Esophagus (tissue), 2 donors: ENCODE data around the gene TOX4. TPM values are rescaled to one million over a fixed set of nuclear protein-coding genes. Genes with fewer than 3 reads are reported as not detected.

Source experiments
- H3K27ac ChIP-seq, 2 donors: one replicate each; pipeline ENCODE4 v1.5.1; 2013; ENCODE audit warnings: low read depth in 2 of 2, mild to moderate bottlenecking in 2 of 2, inconsistent platforms in 1 of 2, low read length in 1 of 2, moderate library complexity in 1 of 2
- H3K27me3 ChIP-seq, 2 donors: one replicate each; pipeline ENCODE4 v1.6.1; 2013; ENCODE audit warnings: low read length in 2 of 2, control low read depth in 1 of 2, mild to moderate bottlenecking in 1 of 2; ENCODE audit not compliant: insufficient read depth in 2 of 2, control insufficient read depth in 1 of 2
- H3K36me3 ChIP-seq, 2 donors: one replicate each; pipeline ENCODE4 v1.6.1; 2013; ENCODE audit warnings: low read length in 1 of 2; ENCODE audit not compliant: control insufficient read depth in 2 of 2, insufficient read depth in 2 of 2
- H3K4me1 ChIP-seq, 2 donors: one replicate each; pipeline ENCODE4 v1.6.1; 2013; ENCODE audit warnings: low read length in 1 of 2; ENCODE audit not compliant: control insufficient read depth in 2 of 2, insufficient read depth in 2 of 2
- H3K4me3 ChIP-seq, 2 donors: one replicate each; pipeline ENCODE4 v1.5.1; 2013; ENCODE audit warnings: low read length in 2 of 2, mild to moderate bottlenecking in 2 of 2, low read depth in 1 of 2, moderate library complexity in 1 of 2
- H3K9me3 ChIP-seq, 2 donors: one replicate each; pipeline ENCODE4 v1.6.1; 2013; ENCODE audit warnings: mild to moderate bottlenecking in 2 of 2, low read depth in 1 of 2, low read length in 1 of 2, moderate library complexity in 1 of 2; ENCODE audit not compliant: control insufficient read depth in 2 of 2, insufficient read depth in 1 of 2
- WGBS, 2 donors: extraction: QIAGEN DNeasy Blood & Tissue Kit; methylation state at CpG; one replicate each; pipeline ENCODE4 v1.1.7; 2013; 5-methylcytosine and 5-hydroxymethylcytosine counted together
- polyA plus RNA-seq, 2 donors: library from polyadenylated mRNA; stranded (reverse); fragments of 200-250 nt; gene quantifications; one replicate each; pipeline ENCODE4 v1.2.3, GENCODE V29; 2013
- donor health status: healthy with polysubstance abuse.
- donor health status: Bipolar disorder and iron deficiency.

The TOX4 gene
- polyA plus RNA-seq, 2 donors, result 16.6 to 36.0 TPM

DNA sequence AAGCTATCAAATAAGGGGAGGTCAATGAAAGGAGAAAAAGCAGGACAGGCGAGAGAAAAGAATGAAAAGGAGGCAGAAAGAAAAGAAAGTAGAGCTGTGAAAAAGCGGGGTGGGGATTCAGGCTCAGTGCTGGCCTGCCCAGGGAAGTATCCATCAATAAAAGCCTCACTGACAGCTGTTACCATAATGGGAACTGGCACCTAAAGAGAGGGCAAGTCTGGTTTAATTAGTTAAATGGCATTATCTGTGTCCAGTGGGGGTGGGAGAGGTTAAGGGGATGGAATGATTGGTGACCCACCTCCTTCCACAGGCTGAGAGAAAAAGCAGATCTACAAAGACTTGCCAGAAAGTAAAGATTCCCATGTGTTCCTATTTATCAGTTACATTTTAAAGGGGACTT, 41.7 kb downstream of the TOX4 start:
- Histone ChIP-seq H3K4me1 (no peaks in the 10 kb centered on the region), H3K36me3 (no peaks in the 10 kb centered on the region), H3K9me3 (no peaks in the 10 kb centered on the region), H3K27me3 (no peaks in the 10 kb centered on the region), H3K4me3 (no peak overlapping the region), H3K27ac (no peak overlapping the region)
- WGBS, 2 donors, result 81 to 86% methylated on average over 2 of the region's 2 CpGs

DNA sequence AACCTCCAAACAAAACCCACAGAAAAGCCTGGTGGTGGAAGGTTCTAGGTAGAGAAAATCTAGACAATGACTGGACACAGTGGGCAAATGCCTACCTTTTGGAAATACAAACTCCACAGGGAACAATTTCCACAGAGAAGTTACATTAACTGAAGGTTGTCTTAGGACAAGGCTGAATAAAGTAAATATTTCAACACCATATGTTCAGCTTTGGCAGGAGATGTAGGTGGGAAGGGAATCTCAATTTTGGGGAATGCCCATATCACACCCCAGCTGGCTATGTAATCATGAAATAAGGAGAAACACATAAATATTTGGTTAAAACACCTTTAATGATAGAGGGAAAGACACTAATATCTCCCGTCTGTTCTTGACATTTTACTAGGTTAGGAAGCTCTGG, 43.8 kb downstream of the TOX4 start:
- Histone ChIP-seq H3K4me3 (no peak overlapping the region), H3K27me3 (no peaks in the 10 kb centered on the region), H3K27ac (no peak overlapping the region), H3K9me3 (no peaks in the 10 kb centered on the region), H3K36me3 (no peaks in the 10 kb centered on the region), H3K4me1 (no peaks in the 10 kb centered on the region)
- 74 to 87% methylated on average over 1 of the region's 1 CpG for WGBS, 2 donors

DNA sequence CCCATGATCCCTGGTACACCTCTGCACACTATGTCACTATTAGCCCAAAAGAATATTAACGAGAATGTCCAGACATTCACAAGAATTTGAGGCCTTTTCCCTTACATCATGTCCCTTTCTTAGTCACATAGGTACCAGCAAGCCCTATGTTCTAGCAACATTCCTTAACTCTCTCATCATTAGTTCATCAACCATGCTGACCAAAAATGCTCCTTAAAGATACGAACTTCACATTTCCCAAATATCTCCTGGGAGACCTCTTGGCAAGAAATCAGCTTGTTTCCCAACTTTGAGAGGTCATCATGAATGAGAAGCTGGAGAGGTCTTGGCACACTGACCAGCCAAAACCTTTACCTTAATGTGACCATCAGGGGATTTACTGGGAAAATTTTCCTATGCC, 44.5 kb downstream of the TOX4 start:
- 66 to 80% methylated on average over 2 of the region's 2 CpGs for WGBS, 2 donors
- Histone ChIP-seq H3K27me3 (no peaks in the 10 kb centered on the region), H3K36me3 (no peaks in the 10 kb centered on the region), H3K9me3 (no peaks in the 10 kb centered on the region), H3K4me1 (no peaks in the 10 kb centered on the region), H3K27ac (no peak overlapping the region), H3K4me3 (no peak overlapping the region)

DNA sequence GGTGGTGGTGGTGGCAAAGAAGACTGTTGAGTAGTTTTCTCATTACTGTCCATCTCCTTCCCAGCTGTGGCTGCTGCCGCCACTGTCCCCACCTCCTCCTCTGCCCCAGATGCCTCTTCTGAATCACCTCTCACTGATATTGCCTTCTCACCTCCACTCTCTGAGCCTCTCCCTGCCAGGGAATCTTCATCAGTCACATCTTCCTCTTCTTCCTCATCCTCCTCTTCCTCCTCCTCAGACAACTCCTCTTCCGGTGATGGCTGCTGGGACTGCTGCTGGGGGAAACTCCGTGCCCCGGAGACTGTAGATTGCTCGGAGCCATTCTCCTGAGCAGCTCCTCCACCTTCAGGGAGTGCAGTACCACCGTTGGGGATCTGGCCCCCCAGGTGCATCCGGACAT, 46.2 kb downstream of the TOX4 start:
- Histone ChIP-seq H3K4me3 (no peak overlapping the region), H3K27ac (no peak overlapping the region), H3K4me1 (no peaks in the 10 kb centered on the region), H3K9me3 (no peaks in the 10 kb centered on the region), H3K36me3 (no peaks in the 10 kb centered on the region), H3K27me3 (no peaks in the 10 kb centered on the region)
- WGBS, 2 donors, result 76 to 88% methylated on average over 6 to 7 of the region's 7 CpGs

DNA sequence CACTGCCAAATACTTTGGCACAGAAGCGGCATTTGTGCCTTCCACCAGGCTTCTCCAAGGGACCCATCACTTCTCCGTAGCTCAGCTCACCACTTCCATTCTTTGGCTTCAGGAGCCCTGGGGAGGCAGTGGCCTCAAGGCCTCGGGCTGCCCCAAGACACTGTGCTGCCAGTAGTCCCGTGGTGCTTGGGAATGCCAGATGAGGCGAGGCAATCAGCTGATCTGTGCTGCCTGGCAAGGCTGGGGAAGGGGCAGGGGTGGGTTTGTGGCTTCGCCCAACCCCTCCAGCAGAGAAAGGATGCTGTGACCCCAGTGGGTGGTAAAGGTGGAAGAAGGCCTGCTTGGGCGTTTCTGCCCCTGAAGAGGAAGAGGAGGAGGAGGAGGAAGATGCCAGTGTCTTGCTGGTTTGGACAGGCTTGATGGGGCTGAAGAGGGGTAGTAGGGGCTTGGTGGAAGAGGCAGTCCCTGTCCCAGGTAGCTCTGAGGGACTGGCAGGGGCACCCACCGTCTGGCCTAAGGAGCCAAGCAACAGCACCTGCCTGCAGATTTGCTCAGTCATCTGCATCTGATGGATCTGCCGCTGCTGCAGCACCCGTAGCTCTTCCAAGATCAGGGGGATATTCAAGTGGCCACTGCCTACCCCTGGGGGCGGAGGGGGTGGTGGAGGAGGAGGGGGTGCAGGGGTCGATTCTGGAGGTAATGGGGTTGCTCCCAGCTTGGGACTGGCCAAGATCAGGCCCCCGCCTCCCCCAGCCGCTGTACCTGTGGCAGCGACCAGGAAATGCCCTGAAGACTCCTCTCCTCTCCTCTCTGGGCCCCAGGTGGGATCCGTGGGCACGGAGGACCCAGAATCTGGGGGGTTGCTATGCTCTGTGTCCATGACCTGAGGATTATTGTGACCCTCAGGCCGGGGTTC, 47.8 kb downstream of the TOX4 start:
- H3K9me3 ChIP-seq, result no peaks in the 10 kb centered on the region
- H3K4me3 ChIP-seq, result no peak overlapping the region
- no peaks in the 10 kb centered on the region for H3K4me1 ChIP-seq
- 81 to 83% methylated on average over 18 of the region's 18 CpGs for WGBS, 2 donors
- no peak overlapping the region for H3K27ac ChIP-seq
- H3K27me3 ChIP-seq, result no peaks in the 10 kb centered on the region
- no peaks in the 10 kb centered on the region for H3K36me3 ChIP-seq

DNA sequence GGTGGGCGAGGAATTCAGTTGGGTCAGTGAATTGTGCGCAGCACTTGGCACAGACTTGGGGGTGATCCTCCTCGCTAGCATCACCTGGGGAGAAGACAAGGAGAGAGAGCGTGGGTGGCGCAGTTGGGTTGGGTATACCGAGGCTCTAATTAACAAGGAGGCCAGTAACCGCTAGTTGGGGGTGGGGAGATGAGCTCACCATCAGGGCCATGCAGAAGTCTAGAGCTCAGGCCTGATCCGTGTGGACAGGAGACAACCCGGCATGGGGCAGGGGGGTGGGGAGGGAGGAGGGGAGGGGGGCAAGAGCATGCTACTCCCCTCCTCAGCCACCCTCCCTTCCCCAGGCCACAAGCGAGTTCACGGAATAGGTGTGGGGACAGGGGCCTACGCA, 48.6 kb downstream of the TOX4 start:
- peak overlapping the region in 1 of 2 donors; percentile 43 for H3K27ac ChIP-seq
- no peaks in the 10 kb centered on the region for H3K36me3 ChIP-seq
- 27 to 58% methylated on average over 7 to 12 of the region's 12 CpGs for WGBS, 2 donors
- no peaks in the 10 kb centered on the region for H3K4me1 ChIP-seq
- H3K27me3 ChIP-seq, result no peaks in the 10 kb centered on the region
- H3K4me3 ChIP-seq, result peak overlapping the region; percentile 56 to 58
- no peaks in the 10 kb centered on the region for H3K9me3 ChIP-seq

DNA sequence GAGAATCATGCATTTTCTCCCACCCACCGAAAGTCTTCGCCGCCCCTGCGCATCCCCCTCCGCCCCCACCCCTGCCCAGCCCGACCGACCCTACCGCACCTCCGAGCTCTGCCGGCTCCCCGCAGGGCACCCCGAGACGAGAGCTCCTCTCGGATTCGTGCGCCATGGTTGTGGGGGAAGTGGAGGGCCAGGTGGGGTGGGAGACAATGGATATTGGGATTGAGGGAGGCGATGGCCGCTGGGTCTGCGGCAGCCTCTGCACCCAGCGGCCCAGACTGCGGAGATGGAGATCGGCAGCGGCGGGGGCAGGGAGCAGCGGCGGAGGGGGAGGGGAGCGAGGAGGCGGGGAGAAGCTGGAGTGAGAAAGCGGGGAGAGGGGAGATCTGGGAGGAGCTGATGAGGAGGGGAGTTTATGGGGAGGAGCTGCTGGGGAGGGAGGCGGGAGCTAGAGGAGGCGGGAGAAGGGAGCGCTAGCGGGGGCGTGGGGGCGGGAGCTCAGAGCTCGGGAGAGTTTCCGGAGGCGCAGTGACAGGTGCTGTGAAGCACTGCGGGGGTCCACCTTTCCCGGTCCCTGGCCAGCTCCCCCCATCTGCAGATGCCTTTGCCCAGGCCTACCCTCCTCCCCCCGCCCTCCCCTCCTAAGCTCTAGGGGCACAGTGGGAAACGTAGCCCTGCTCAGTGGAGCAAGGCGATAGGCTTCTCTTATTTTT, 49.1 kb downstream of the TOX4 start, which contains the start of gene SALL2:
Gene SALL2 (minus strand): TSS at position 385 of the 710 bp plus-strand sequence. CDS start 219 bp downstream, at position 166.
- Histone ChIP-seq H3K4me3 (peak within 1 kb of the TSS; percentile 56 to 58), H3K27me3 (no peaks in the 10 kb centered on the region), H3K9me3 (no peaks in the 10 kb centered on the region), H3K36me3 (no peaks in the 10 kb centered on the region), H3K4me1 (no peaks in the 10 kb centered on the region), H3K27ac (peak within 1 kb of the TSS in 1 of 2 donors; percentile 43)
- WGBS, 2 donors, result 1% methylated on average over 33 to 42 of the region's 43 CpGs

DNA sequence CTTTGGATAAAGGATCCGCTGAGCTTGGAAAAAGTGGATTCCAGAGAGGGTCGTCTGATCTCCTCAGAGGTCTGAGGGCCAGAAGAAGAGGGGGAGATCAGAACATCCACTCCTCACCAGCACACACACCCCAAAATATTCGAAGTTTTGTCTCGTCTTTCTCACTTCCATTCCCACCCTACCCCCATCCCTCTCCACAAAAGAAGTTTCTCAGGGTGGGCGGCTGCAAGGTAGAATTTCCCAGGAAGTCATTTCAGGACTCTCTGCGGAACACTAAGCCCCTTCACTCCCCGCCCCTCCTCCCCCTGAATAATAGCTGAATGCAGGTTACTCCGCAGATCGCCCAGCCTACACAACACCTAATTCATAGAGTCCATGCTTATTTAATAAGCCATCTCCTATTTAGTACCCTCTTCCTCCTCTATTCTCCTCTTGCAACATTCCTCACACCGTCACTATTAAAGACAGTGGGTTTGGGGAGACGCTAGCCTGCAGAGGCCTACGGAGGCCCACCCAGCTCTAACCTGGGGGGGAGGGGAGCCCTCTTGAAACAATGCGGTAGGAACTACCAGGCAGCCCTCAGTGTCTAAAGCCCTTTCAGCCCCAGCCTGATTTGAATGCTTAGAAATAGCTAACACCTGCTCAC, 49.8 kb downstream of the TOX4 start:
- 20 to 24% methylated on average over 13 of the region's 13 CpGs for WGBS, 2 donors
- peak overlapping the region; percentile 56 to 58 for H3K4me3 ChIP-seq
- H3K9me3 ChIP-seq, result no peaks in the 10 kb centered on the region
- no peaks in the 10 kb centered on the region for H3K36me3 ChIP-seq
- no peak overlapping the region for H3K27ac ChIP-seq
- no peaks in the 10 kb centered on the region for H3K4me1 ChIP-seq
- no peaks in the 10 kb centered on the region for H3K27me3 ChIP-seq

DNA sequence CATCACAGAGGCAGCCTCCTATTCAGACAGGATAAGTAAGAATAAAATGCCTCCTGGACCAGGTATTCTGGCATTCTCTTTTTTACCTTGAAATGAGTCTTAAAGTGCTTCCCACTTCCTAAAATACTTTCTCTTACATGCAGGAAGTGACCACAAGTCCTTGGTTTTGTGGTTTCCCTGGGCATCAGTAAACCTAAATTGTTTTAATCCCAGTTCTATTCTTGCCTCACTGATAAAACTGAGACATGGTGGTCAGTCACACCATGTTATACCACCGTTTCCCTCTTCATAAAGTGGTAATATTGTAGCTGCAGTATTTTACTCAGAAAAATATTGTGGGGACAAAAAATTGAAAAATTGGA, 50.3 kb downstream of the TOX4 start:
- H3K9me3 ChIP-seq, result no peaks in the 10 kb centered on the region
- H3K27ac ChIP-seq, result no peak overlapping the region
- no peaks in the 10 kb centered on the region for H3K27me3 ChIP-seq
- H3K4me3 ChIP-seq, result no peak overlapping the region
- H3K4me1 ChIP-seq, result no peaks in the 10 kb centered on the region
- 58 to 61% methylated on average over 1 of the region's 1 CpG for WGBS, 2 donors
- H3K36me3 ChIP-seq, result no peaks in the 10 kb centered on the region
